Pulmonary artery endothelial cell (primary cell): ENCODE measurements around the gene TTBK1. TPM values are rescaled to one million over a fixed set of nuclear protein-coding genes. Genes with fewer than 3 reads are reported as not detected.

Experiments used
- total RNA-seq: library from RNA; depleted of rRNA; stranded (reverse); fragments of >200 nt; gene quantifications from 2 replicates; pipeline ENCODE4 v1.2.3, GENCODE V29; 2014

Gene TTBK1
- total RNA-seq, 1 donor from 2014 or later: under 0.01 TPM

Other genes with a start within 250 kb of the TTBK1 start
- gene MEA1, start 229.5 kb upstream of the TTBK1 start, total RNA-seq: 48.4 and 55.7 TPM in 2 replicates
- gene KLHDC3, start 229.2 kb upstream of the TTBK1 start, total RNA-seq: 123 and 148 TPM in 2 replicates
- gene RRP36, start 221.9 kb upstream of the TTBK1 start, total RNA-seq: 112 and 137 TPM in 2 replicates
- 26.5 and 27.0 TPM in 2 replicates for gene CUL7, start 189.6 kb upstream of the TTBK1 start, total RNA-seq
- 21.8 and 24.3 TPM in 2 replicates for gene MRPL2, start 184.0 kb upstream of the TTBK1 start, total RNA-seq
- 13.8 and 16.2 TPM in 2 replicates for gene KLC4, start 183.8 kb upstream of the TTBK1 start, total RNA-seq
- 2.6 and 5.8 TPM in 2 replicates for gene PTK7, start 167.2 kb upstream of the TTBK1 start, total RNA-seq
- 20.4 and 24.3 TPM in 2 replicates for gene SRF, start 72.2 kb upstream of the TTBK1 start, total RNA-seq
- gene CUL9, start 61.3 kb upstream of the TTBK1 start, total RNA-seq: 20.3 and 25.7 TPM in 2 replicates
- 21.7 and 58.4 TPM in 2 replicates for gene DNPH1, start 14.0 kb upstream of the TTBK1 start, total RNA-seq
- not detected in 2 replicates for gene SLC22A7, start 54.8 kb downstream of the TTBK1 start, total RNA-seq
- not detected in 2 replicates for gene CRIP3, start 65.3 kb downstream of the TTBK1 start, total RNA-seq
- gene ZNF318, start 126.2 kb downstream of the TTBK1 start, total RNA-seq: 5.6 and 6.7 TPM in 2 replicates
- 15.0 and 21.7 TPM in 2 replicates for gene ABCC10, start 184.1 kb downstream of the TTBK1 start, total RNA-seq
- 0.13 and 0.25 TPM in 2 replicates for gene DLK2, start 212.1 kb downstream of the TTBK1 start, total RNA-seq
- 8.9 and 9.2 TPM in 2 replicates for gene TJAP1, start 234.1 kb downstream of the TTBK1 start, total RNA-seq